GM12872 (cell line): ENCODE results near the gene SIGLEC7.

Experiments used
- CTCF ChIP-seq: IDR thresholded peaks from 3 replicates; pipeline ENCODE4 v1.5.1; 2011; ENCODE audit warnings: low read depth, mild to moderate bottlenecking, low read length, moderate library complexity; ENCODE audit not compliant: insufficient read depth

Gene SIGLEC7

GRCh38 chr19:51098365-51099046 is 43.6 kb upstream of the SIGLEC7 start:
- no peak for TF ChIP-seq CTCF

GRCh38 chr19:51099047-51099382 is 43.1 kb upstream of the SIGLEC7 start:
- no peak for TF ChIP-seq CTCF

- TF ChIP-seq CTCF, result no peak
These were observed 41.5 kb upstream of the SIGLEC7 start for GRCh38 chr19:51100601-51101000.

- no peak for TF ChIP-seq CTCF
These were observed 40.8 kb upstream of the SIGLEC7 start for GRCh38 chr19:51101171-51101865.

- no peak for TF ChIP-seq CTCF
These were observed 39.1 kb upstream of the SIGLEC7 start for GRCh38 chr19:51102991-51103390.

GRCh38 chr19:51103926-51104341 is 38.2 kb upstream of the SIGLEC7 start:
- TF ChIP-seq CTCF, result no peak

- peak; percentile 23; the same call in 1 of the 3 replicates for TF ChIP-seq CTCF
These were observed 34.6 kb upstream of the SIGLEC7 start for GRCh38 chr19:51107406-51108065.
